ENCODE results near the gene CDCA8.
A peak's percentile ranks its signal among the peaks of the same experiment; 100 is the strongest.
"Not testable (repeated sequence)": the region's sequence is repeated elsewhere in the genome, so short reads cannot be mapped to it uniquely, and the experiment has no call there.

The CDCA8 gene

DNA sequence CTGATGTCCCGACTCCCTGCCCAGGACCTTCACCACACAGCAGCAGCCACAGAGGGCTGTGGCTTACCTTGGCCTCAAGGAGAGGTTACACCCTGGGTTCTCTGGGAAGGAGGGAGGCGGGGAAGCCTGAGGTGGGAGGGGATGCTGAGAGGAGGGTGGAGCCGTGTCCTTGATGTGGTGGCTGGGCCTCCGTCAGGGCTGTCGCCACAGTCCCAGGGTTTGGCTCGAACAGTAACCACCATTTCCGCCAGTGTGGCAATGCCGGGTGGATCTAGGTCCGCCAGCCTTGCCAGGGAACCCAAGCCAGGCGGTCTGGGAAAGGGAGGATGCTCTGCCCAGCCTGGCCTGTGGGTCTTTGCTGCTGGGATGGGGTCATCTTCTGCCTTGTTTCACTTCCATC lies 18.4 kb upstream of the CDCA8 start:
- DNase-seq (ENCODE audit: low read depth in 2 of 2) = peak in 1 of 2 donors; percentile 22

- DNase-seq (ENCODE audit: low read depth in 2 of 2) = no peak
Measured at GRCh38 chr1:37676281-37677142, 15.8 kb upstream of the CDCA8 start.

GRCh38 chr1:37677143-37677439 lies 15.2 kb upstream of the CDCA8 start:
- no peak for DNase-seq (ENCODE audit: low read depth in 2 of 2)

- no peak for DNase-seq (ENCODE audit: low read depth in 2 of 2)
Measured at GRCh38 chr1:37677808-37678207, 14.5 kb upstream of the CDCA8 start.

GRCh38 chr1:37680933-37681332 lies 11.4 kb upstream of the CDCA8 start:
- no peak for DNase-seq (ENCODE audit: low read depth in 2 of 2)

DNA sequence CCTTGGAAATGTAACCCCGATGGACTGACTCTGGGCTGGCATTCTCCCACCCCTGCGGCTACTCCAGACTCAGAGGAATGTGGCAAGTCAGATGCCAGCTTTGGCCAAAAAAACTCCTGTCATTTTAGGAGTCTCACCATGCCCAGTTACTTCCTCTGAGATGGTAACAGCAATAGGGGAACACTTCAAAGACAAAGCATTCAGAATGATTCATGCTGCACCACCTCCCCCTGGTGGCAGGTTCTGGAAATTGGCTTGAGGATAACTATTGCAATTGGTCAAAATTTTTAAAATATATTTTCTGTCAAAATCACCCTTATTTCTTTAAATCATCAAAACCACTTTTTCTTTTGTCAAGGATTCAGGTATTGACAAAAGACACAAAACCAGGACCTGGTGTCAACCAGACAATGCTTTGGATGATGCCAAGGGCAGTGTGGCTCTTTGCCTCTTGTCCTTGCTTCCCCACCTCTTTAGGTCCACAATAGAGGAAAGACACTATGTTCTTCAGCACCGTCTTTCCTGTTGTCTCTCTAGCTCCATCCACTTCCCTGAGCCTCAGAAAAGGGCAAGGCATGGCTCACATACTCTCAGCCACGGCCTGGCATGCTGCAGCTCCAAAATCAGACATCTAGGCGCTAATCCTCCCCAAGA lies 9.9 kb upstream of the CDCA8 start:
- peak; percentile 71 for DNase-seq (ENCODE audit: low read depth in 2 of 2)

GRCh38 chr1:37684182-37684581 lies 8.1 kb upstream of the CDCA8 start:
- DNase-seq (ENCODE audit: low read depth in 2 of 2) = not testable (repeated sequence)

DNA sequence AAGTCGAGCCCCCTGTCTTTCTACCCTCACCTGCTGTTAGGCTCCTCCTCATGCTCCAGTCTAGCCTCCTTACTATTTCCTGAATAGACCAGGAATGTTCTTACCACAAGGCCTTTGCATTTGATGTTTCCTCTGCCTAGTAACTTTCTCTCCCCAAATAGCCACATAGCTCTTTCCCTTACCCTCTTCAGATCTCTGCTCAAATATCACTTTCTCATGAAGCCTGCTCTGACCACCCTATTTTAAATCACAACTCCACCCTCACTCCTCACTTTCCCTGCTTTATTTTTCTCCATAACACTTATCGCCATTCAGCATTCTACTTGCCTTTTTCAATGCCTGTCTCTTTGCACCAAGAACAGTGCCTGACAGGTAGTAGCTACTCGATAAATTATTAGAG lies 6.6 kb upstream of the CDCA8 start:
- no peak for DNase-seq (ENCODE audit: low read depth in 2 of 2)

- DNase-seq (ENCODE audit: low read depth in 2 of 2) = not testable (repeated sequence)
Measured at GRCh38 chr1:37687764-37688163, 4.6 kb upstream of the CDCA8 start.

DNA sequence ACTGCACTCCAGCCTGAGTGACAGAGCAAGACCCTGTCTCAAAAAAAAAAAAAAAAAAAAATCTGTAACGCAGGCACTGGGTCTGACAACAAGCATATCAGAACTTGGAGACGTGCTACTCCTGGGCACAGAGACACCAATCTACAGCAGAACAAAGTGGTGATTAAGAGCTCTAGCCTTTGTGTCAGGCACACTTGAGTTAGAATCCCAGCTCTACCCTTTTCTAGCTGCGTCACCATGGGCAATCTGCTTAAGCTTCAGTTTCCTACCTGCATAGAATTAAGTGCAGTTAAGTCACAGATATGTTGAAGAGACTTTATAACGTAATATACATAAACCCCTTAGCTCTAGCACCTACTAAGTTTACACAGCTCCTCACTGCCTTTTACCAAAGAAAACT lies 3.4 kb upstream of the CDCA8 start:
- no peak for DNase-seq (ENCODE audit: low read depth in 2 of 2)

DNA sequence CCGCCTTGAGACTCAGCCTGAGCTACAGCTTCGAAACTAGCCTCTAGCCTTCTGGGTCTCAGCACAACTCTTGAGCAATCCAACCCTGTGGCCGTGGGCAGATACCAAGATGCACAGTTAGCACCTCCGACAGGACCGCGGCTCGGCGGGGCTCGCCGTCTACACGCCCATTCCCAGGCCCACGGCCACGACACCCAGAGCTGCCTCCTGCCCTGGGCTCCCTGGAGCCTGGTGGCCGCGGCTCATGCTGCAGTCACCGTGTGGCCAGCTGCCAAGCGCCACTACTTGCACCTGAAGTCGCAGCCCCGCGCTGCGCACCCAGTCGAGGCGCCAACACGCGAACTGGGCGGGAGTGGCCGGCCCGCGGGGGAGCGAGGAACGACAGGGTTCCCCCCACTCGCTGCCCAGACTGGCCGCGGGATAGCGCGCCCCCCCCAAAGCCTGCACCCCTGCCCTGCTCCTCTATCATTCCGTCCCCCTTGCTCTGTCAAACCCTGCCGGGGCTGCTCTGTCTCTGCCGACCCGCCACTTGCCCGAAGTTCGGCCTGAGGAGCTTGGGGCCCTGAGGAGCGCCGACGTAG lies 729 bp upstream of the CDCA8 start:
- no peak for DNase-seq (ENCODE audit: low read depth in 2 of 2)

GRCh38 chr1:37692834-37693175 lies 489 bp downstream of the CDCA8 start:
- no peak for DNase-seq (ENCODE audit: low read depth in 2 of 2)

- DNase-seq (ENCODE audit: low read depth in 2 of 2) = no peak
Measured at GRCh38 chr1:37697090-37697489, 4.8 kb downstream of the CDCA8 start.

DNA sequence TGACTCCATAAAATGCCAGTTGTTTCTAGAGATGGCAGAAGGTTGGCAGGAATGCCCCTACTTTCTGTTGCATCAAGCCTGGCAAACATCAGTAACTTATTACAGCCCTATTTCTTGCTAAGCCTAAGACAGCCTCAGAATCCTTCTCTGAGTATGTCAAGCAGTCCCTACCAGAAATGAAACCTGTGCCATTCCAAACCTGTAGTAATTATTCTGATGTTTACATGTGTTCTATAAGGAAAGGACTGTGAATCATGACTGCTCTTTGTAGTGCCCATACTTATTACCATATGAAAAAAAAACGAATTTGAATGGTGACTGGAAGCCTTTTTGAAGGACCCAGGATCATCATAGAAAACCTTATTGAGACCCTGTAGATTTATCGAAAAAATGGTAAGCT lies 5.4 kb downstream of the CDCA8 start:
- no peak for DNase-seq (ENCODE audit: low read depth in 2 of 2)

DNA sequence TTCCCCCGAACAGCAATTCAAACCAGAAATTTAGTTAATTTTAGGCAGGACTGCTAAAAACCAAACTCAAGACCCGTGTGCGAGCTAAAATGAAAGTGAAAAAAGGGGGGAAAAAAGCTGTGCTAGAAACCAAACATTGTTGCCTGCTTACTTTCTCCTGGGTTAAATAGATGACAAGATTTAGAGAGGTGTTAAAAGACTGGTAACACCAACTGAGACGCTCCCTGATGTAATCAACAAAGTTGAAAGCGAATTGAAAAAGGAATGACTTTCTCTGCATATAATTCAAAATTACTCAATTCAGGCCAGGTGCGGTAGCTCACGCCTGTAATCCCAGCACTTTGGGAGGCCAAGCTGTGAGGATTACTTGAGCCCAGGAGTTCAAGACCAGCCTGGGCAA lies 6.8 kb downstream of the CDCA8 start:
- no peak for DNase-seq (ENCODE audit: low read depth in 2 of 2)

GRCh38 chr1:37701051-37701450 lies 8.7 kb downstream of the CDCA8 start:
- no peak for DNase-seq (ENCODE audit: low read depth in 2 of 2)

- no peak for DNase-seq (ENCODE audit: low read depth in 2 of 2)
Measured at GRCh38 chr1:37703061-37703460, 10.7 kb downstream of the CDCA8 start.

DNA sequence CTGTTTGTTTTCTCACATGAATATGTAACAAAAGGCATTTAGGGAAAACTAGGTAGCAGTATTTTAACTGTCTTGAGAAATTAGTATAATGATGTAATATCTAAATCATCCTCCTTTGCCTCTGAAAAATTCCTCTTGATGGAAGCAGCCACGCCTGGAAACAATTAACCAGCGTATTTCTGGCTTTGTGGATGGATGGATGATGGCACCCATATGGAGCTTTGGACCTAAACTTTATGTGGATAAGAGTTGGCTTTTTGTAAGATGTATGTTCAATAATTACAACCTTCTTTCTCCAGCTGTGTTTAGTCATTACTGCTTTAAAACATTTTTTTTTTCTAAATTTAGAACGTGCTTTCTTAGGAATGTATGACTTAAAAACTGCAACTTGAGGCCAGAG lies 12.7 kb downstream of the CDCA8 start:
- no peak for DNase-seq (ENCODE audit: low read depth in 2 of 2)

GRCh38 chr1:37705399-37705798 lies 13.1 kb downstream of the CDCA8 start:
- DNase-seq (ENCODE audit: low read depth in 2 of 2) = no peak

- no peak for DNase-seq (ENCODE audit: low read depth in 2 of 2)
Measured at GRCh38 chr1:37708471-37708870, 16.2 kb downstream of the CDCA8 start.

GRCh38 chr1:37714226-37714625 lies 21.9 kb downstream of the CDCA8 start:
- no peak for DNase-seq (ENCODE audit: low read depth in 2 of 2)

DNA sequence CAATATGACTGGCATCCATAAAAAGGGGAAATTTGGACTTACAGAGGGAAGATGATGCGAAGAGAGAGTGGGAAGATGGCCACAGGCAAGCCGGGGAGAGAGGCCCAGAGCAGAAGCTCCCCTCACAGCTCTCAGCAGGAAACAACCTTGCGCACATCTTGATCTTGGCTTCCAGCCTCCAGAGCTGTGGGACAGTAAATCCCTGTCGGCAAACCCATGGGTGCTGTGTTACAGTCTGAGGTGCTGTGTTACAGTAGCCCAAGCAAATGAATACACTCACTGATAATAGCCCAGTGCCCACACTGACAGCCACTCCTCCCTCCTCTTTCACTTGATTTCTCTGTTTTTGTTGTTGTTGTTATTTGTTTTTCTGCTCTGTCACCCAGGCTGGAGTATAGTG lies 22.4 kb downstream of the CDCA8 start:
- no peak for DNase-seq (ENCODE audit: low read depth in 2 of 2)

- DNase-seq (ENCODE audit: low read depth in 2 of 2) = no peak
Measured at GRCh38 chr1:37716321-37716720, 24.0 kb downstream of the CDCA8 start.
